ENCODE measurements around the gene OR1L6. TPM values are rescaled to one million over a fixed set of nuclear protein-coding genes. Genes with fewer than 3 reads are reported as not detected.

OR1L6 gene
- total RNA-seq = not detected in 2 replicates

- DNase-seq (ENCODE audit: low read depth, low spot score) = no peak
Measured at GRCh38 chr9:122742003-122742402, at the start of gene OR1L6. OR1L6 (plus strand) TSS chr9:122742303; CDS start chr9:122749848, 7,545 bp downstream.

- no peak for DNase-seq (ENCODE audit: low read depth, low spot score)
Measured at GRCh38 chr9:122695696-122696095, 46.4 kb upstream of the OR1L6 start.

DNA sequence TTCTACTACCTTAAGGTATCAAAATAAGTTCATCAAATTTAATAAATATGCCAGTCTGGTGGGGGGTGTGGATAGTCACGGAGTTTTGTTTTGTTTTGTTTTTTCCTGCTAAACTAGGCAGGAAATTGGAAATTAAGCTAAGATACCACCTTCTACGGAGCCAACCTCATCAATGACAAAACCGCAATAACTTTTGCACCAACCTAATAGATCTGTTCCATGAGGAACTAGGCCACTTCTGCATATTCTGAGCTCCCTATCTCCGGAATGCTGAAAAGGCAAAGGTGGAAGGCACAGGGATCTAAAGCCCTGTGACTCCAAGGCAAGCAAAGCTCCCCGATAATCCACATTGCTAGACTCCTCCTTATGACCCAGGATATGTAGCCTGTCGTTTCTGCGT, 24.1 kb upstream of the OR1L6 start:
- DNase-seq (ENCODE audit: low read depth, low spot score) = no peak

- no peak for DNase-seq (ENCODE audit: low read depth, low spot score)
Measured at GRCh38 chr9:122719218-122719617, 22.9 kb upstream of the OR1L6 start.

DNA sequence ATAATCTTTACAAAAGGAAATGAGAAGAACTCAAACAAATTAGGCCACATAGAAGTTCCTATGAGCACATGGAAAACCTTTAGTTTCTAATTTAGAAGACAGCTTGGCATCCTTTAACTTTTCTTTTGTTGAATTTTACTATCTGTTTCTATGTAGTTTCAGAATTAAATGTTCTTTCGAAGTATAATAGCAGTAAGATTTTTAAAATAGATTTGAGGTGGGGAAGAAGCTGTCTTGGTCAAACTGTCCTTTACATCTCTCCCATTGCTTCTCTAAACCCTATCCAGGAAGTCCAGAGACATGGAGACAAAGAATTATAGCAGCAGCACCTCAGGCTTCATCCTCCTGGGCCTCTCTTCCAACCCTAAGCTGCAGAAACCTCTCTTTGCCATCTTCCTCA, 18.4 kb upstream of the OR1L6 start, which contains the start of gene OR1L4:
OR1L4 (plus strand) TSS at position 301 of the 400 bp plus-strand sequence; CDS start at position 301, 0 bp downstream.
- DNase-seq (ENCODE audit: low read depth, low spot score) = no peak

DNA sequence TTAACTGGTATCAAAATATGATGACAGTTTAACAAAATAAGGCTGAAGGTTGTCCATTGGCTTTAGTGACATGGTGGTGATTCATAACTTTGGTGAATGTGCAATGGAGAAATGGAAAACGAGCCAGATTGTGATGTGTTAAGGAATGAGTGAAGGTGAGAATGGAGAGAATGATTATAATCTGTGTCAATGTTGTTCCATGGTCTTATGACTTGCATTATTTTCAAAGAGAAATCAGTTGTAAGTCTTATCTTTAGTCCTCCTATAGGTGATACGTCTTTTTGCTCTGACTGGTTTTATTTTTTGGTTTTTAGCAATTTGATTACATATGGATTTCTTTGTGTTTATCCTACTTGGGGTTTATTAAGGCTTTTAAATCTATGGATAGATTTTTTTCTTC, 12.7 kb downstream of the OR1L6 start:
- DNase-seq (ENCODE audit: low read depth, low spot score) = no peak

DNA sequence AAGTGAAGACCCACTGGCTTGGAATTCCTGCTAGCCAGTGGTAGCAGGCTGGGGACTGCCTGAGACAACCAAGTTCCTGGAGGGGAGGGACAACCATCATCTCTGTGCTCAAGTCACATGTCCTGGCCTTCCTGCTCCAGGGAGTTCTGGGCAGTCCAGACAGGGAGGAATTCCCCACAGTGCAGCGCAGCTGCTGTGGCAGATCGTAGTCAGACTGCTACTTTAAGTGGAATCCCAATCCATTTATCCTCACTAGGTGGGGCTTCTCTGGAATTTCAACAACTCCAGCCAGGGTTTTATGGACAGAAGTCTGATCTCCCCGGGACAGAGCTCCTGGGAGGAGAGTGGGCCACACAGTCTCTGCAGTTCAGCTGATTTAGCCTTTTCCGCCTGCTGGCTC, 25.7 kb downstream of the OR1L6 start:
- DNase-seq (ENCODE audit: low read depth, low spot score) = no peak

DNA sequence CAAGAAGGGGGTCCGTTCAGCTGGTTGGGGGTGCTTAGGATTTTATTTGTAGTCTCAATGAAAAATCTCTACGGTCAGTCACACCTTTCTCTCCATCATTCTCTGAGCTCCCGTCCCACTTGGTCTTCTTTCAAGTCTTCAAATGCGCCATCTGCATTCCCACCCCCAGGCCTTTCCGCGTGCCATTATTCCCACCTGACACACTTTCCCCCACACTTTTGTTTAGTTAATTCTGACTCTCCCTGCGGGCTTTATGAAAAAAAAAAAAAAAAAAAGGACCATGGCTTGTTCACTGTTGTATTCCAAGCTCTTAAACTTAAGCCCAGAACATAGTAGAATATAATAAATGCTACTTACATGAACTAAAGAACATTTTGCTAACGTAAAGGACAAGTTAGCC, 34.9 kb downstream of the OR1L6 start:
- no peak for DNase-seq (ENCODE audit: low read depth, low spot score)

DNA sequence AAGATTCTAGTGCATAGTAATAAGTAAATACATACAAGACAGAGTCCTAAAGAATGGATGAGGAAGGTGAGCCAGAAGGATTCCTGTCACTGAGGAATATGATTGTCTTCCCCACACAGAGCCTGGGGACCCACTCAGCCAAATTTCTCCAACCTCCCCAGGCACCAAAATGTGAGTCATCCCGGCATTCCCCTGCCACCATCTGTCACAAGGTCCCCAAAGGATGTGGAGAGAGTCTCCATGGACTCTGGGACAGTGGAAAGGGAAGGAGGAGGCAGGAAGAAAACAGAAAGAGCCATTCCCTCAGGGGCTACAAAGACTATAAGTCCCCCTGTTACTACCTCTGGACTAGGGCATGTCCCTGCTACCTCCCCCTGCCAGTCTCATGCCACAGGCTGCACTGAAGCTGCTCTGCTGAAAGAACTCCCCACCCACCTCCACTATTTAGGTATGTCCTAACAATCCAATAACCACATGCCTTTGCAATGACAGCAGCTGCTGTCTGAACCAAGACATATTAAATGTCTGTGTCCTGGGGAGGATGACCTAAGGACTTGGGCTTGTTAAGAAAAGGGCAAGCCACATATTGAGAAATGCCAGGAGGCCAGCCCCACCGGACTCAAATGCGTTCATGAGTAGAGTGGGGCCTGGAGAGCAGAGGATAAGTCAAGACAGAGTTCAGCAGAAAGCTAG, 36.0 kb downstream of the OR1L6 start:
- no peak for DNase-seq (ENCODE audit: low read depth, low spot score)

- DNase-seq (ENCODE audit: low read depth, low spot score) = no peak
Measured at GRCh38 chr9:122779181-122779580, 37.1 kb downstream of the OR1L6 start.

DNA sequence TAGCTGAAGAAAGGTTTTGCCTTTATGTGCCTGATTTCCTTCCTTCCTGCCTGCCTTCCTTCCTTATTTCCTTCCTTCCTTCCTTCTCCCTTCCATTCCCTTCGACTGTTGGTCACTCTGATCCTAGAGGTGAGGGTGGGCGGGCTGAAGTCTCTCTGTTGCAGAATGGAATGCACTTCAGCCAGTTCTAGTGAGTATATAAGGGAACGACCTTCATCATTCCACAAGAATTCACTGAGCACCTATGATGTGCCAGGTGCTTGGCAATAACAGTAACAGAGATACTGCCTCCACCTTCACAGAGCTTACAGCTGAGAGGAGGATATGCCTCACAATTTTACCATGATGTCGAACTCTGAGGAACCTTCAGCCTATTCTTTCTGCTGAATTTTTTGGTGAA, 37.9 kb downstream of the OR1L6 start:
- no peak for DNase-seq (ENCODE audit: low read depth, low spot score)

DNA sequence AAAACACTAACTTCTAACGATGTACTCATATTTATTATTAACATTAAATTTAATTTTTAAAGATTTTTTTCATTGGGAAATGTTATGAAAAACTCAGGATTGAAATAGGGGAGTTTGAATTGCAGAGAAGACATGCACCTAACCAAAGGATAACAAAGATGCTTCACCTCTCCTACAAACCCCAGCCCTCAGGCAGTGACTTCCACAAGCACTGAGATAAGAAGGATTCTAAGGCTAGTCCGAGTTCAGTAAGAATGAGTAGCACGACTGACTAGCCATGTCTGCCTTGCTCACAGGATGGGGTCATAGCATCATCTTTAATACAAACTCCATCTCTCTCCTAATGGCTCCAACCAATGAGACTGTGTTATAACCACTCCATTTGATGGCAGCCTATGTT, 39.6 kb downstream of the OR1L6 start:
- DNase-seq (ENCODE audit: low read depth, low spot score) = no peak

- DNase-seq (ENCODE audit: low read depth, low spot score) = no peak
Measured at GRCh38 chr9:122785269-122785668, 43.2 kb downstream of the OR1L6 start.

DNA sequence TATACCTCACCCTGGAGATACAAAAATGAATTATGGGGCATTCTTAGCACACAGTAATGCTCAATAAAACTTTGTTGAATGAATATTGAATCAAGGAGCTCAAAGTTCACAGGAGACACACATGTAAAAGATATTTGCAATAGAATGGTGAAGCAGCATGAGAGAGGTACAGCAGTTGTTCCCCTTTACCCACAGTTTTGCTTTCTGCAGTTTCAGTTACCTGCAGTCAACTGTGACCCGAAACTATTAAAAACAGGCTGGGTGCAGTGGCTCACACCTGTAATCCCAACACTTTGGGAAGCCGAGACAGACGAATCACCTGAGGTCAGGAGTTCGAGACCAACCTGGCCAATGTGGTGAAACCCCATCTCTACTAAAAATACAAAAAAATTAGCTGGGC, 44.2 kb downstream of the OR1L6 start:
- no peak for DNase-seq (ENCODE audit: low read depth, low spot score)

DNA sequence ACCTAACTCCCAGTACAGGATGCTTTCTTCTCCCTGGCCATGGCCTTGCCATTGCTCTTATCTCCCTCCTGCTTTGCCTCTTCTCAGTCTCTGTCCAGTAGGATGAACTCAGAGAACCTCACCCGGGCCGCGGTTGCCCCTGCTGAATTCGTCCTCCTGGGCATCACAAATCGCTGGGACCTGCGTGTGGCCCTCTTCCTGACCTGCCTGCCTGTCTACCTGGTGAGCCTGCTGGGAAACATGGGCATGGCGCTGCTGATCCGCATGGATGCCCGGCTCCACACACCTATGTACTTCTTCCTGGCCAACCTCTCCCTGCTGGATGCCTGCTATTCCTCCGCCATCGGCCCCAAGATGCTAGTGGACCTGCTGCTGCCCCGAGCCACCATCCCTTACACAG, 46.7 kb downstream of the OR1L6 start, which contains the start of gene OR5C1:
OR5C1 (plus strand) TSS at position 103 of the 400 bp plus-strand sequence; CDS start at position 103, 0 bp downstream.
- DNase-seq (ENCODE audit: low read depth, low spot score) = no peak

DNA sequence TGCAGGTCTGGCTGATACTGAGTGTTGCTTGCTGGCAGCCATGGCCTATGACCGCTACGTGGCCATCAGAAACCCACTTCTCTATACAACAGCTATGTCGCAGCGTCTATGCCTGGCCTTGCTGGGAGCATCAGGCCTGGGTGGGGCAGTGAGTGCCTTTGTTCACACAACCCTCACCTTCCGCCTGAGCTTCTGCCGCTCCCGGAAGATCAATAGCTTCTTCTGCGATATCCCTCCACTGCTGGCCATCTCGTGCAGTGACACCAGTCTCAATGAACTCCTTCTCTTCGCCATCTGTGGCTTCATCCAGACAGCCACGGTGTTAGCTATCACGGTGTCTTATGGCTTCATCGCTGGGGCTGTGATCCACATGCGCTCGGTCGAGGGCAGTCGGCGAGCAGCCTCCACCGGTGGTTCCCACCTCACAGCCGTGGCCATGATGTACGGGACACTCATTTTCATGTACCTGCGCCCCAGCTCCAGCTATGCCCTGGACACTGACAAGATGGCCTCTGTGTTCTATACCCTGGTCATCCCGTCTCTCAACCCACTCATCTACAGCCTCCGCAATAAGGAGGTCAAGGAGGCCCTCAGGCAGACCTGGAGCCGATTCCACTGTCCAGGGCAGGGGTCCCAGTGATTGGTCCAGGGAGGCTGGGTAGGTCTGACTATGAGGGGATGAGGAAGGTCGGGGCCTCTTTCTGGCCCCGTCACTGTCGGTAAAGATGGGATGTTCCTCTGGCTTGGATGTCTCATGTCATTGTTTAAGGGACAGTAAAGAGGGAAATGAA, 47.3 kb downstream of the OR1L6 start:
- DNase-seq (ENCODE audit: low read depth, low spot score) = no peak

DNA sequence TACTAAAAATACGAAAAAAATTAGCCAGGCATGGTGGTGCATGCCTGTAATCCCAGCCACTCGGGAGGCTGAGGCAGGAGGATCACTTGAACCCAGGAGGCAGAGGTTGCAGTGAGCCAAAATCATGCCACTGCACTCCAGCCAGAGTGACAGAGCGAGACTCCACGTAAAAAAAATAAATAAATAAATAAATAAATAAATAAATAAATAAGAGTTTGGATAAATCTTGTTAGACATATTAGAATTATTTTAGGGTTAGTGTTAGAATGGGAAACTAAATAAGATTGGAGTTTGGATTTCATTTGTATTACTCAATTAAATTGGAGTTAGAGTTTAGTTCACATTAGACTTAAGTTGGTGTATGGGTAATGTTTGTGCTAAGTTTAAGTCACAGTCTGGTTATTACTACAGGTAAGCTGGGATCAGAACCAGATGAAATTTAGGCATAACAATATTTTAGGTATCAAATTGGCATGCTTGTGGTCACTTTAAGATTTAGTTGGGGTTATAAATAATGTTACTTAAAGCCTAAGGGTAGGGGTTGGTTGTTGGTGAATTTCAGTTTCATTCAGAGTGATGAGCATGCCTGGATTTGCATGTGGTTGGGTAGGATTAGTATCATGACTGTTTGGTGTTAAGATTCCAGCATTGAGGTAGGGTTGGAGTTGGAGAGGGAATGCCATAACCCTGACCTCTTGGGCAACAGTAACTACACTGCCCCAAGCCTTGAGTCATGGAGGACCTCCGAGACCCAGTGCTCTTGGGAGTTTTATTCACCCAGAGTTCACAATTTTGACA, 50.0 kb downstream of the OR1L6 start:
- DNase-seq (ENCODE audit: low read depth, low spot score) = no peak

DNA sequence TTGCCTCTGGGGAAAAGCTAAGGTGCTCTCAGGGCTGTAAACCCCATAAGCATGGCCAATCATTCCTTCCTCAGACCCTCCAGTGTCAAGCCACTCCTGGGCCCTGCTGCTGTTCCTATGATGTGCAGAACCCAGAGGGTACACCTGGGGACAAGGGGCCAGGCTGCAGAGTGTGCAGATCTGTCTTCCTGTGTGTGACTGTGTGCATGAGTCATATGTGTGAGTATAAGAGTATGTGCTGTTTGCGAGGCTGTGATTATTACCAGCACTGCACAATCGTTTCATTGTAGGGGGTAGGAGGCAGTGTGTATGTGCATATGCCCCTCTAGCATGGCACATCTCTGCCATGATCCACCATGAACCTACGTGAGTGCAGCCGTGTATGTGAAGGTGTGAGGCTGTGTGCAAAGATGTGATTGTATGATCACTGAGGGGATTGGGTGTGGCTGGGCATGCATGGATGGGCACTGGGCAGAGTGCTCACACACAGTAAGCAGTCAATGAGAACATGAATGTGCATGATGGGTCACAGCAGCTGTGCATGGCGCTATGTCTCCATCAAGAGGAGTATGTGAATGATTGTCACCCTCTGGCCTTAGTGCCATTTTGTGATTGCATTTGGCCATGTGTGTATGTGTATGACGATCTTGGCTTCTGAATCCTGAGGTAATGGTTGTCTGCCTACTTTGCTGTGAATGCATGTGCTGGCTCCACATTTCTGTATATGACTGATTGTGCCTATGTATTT, 55.4 kb downstream of the OR1L6 start:
- no peak for DNase-seq (ENCODE audit: low read depth, low spot score)

Measured in pulmonary artery endothelial cell (primary cell).